Body of pancreas (tissue), 4 donors: ENCODE measurements around the gene AKT3.

ENCODE experiments used
- CTCF ChIP-seq, 7 experiments: fragments of 450-650 bp in 4 of 7; fragments of 200-600 bp in 3 of 7; sonication (generic) in 3 of 7; IDR thresholded peaks; one replicate each; pipeline ENCODE4 v1.5.1; 2016 to 2019; ENCODE audit warnings: antibody characterized with exemption in 7 of 7
- POLR2A ChIP-seq, 3 donors: fragments of 450-650 bp; IDR thresholded peaks; one replicate each; pipeline ENCODE4 v1.6.1; 2016; ENCODE audit warnings: antibody characterized with exemption in 3 of 3, mild to moderate bottlenecking in 2 of 3

- TF ChIP-seq CTCF (IDR thresholded peaks at IDR 0.05) (no peak), POLR2A (IDR thresholded peaks at IDR 0.05) (no peak)
Measured at GRCh38 chr1:243490748-243491686, 359.0 kb downstream of the AKT3 start.
